ENCODE measurements around the gene MAEA. TPM values are rescaled to one million over a fixed set of nuclear protein-coding genes. Genes with fewer than 3 reads are reported as not detected.

The MAEA gene
- total and polyA plus RNA-seq, 10 of the 15 experiments (the other 5 are each of a cell fraction or from before 2014, with no cell fraction given): 3.6 to 67.1 (median 54.6) TPM

DNA sequence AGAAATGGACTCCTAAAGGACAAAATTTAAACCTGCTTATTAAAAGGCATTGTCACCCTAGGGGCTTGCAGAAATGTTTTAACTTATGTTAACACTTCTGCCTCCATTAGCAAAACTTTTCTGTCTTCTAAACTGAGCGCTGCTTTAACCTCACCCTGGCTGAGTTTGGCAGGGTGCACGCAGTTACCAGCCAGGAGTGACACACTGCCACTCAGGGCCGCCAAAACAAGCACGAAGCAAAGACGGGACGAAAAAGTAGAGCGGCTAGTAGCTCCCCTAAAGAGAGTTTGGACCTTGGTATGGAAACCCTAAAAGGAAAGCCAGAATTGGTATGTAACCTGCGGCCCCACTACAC lies 33.6 kb downstream of the MAEA start:
- H3K4me3 ChIP-seq: no peak overlapping the region
- H3K9ac ChIP-seq (ENCODE audit: control insufficient read depth, insufficient read depth, low read length): no peak overlapping the region
- no peaks in the 10 kb centered on the region for H3K4me1 ChIP-seq (ENCODE audit: control insufficient read depth, insufficient read depth, low read length)
- SMC1A ChIA-PET (ENCODE audit: uncharacterized antibody, unreplicated experiment): no interaction called here
- no peaks in the 10 kb centered on the region for H4K20me1 ChIP-seq (ENCODE audit: control insufficient read depth, insufficient read depth)
- H3K27ac ChIP-seq (ENCODE audit: control insufficient read depth, insufficient read depth): no peak overlapping the region
- H3K9me3 ChIP-seq (replicated peaks; ENCODE audit: control insufficient read depth, insufficient read depth, low read length): no peaks in the 10 kb centered on the region
- BruUV-seq (replicated peaks): no TSS peak
- RAD21 ChIA-PET (ENCODE audit: unreplicated experiment): no interaction called here
- ATAC-seq (no peak), FAIRE-seq (no peak), DNase-seq (ENCODE audit: low read depth, low spot score) (no peak)
- no peak overlapping the region for H2AFZ ChIP-seq (ENCODE audit: control insufficient read depth, low read depth, low read length)
- no peaks in the 10 kb centered on the region for H3K79me2 ChIP-seq (ENCODE audit: control insufficient read depth, insufficient read depth, low read length)
- in situ Hi-C loops (cut with MboI) (no loop called here), intact Hi-C loops (cut with micrococcal nuclease; ENCODE audit: unreplicated experiment) (no loop called here)
- peaks cover 10 to 28% of the 10 kb centered on the region in 2 experiments; a peak in 3 of 4 replicates for H3K36me3 ChIP-seq (ENCODE audit: control insufficient read depth in 2 of 2, insufficient read depth in 2 of 2, low read length in 1 of 2)
- WGBS (ENCODE audit: insufficient coverage, insufficient replicate concordance, low lambda C conversion rate, missing lambda C conversion rate): 98% methylated on average over 8 of the region's 8 CpGs
- POLR2A ChIA-PET: no interaction called here
- CTCF ChIA-PET: no interaction called here
- no peak overlapping the region for H3K4me2 ChIP-seq (ENCODE audit: control insufficient read depth, insufficient read depth)
- no peaks in the 10 kb centered on the region for H3K27me3 ChIP-seq (replicated peaks in 1 of 2; ENCODE audit: control insufficient read depth in 2 of 2, insufficient read depth in 2 of 2, low read length in 1 of 2)
- TF ChIP-seq MLLT1 (IDR thresholded peaks at IDR 0.05): no peak
- TF ChIP-seq POLR2AphosphoS5 (IDR thresholded peaks at IDR 0.05; ENCODE audit: low read length): no peak
- TF ChIP-seq SMAD1 (IDR thresholded peaks at IDR 0.05; ENCODE audit: low read depth, partially characterized antibody): no peak
- TF ChIP-seq CHD1 (IDR thresholded peaks at IDR 0.05; ENCODE audit: low read depth, low read length): no peak
- TF ChIP-seq USF1 (IDR thresholded peaks at IDR 0.05; ENCODE audit: borderline replicate concordance, extremely low read length, insufficient read depth, low read depth, low read length): no peak
- no peak for TF ChIP-seq STAT3 (IDR thresholded peaks at IDR 0.05; ENCODE audit: low read depth, low read length)
- TF ChIP-seq RCOR1 (conservative IDR thresholded peaks at IDR 0.05; ENCODE audit: low read depth, low read length): no peak
- no peak for TF ChIP-seq BHLHE40 (IDR thresholded peaks at IDR 0.05; ENCODE audit: borderline replicate concordance in 1 of 2, low read depth in 2 of 2, low read length in 1 of 2)
- no peak for TF ChIP-seq ZBTB33 (IDR thresholded peaks at IDR 0.05)
- TF ChIP-seq REST (IDR thresholded peaks at IDR 0.05; ENCODE audit: low read depth, low read length): no peak
- TF ChIP-seq ASH2L (IDR thresholded peaks at IDR 0.05; ENCODE audit: borderline replicate concordance, low read depth): no peak
- TF ChIP-seq, protein P1, sequence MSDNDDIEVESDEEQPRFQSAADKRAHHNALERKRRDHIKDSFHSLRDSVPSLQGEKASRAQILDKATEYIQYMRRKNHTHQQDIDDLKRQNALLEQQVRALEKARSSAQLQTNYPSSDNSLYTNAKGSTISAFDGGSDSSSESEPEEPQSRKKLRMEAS (IDR thresholded peaks at IDR 0.05; ENCODE audit: low read depth, low read length): no peak
- TF ChIP-seq ZNF384 (IDR thresholded peaks at IDR 0.05; ENCODE audit: borderline replicate concordance, low read depth, low read length): no peak
- no peak for TF ChIP-seq EGR1 (IDR thresholded peaks at IDR 0.05; ENCODE audit: borderline replicate concordance in 1 of 2, low read depth in 2 of 2, low read length in 2 of 2)
- TF ChIP-seq USF2 (IDR thresholded peaks at IDR 0.05; ENCODE audit: borderline replicate concordance, low read depth, low read length): no peak

Measured in GM12878 (cell line).